ENCODE results near the gene PTGER1. TPM values are rescaled to one million over a fixed set of nuclear protein-coding genes. Genes with fewer than 3 reads are reported as not detected.

Gene PTGER1
- total RNA-seq, 1 donor from 2014 or later, result not detected

GRCh38 chr19:14446336-14447036, 28.7 kb downstream of the PTGER1 start:
- Histone ChIP-seq H3K27ac (no peak overlapping the region), H3K27me3 (no peaks in the 10 kb centered on the region), H3K4me3 (no peak overlapping the region), H3K9me3 (no peaks in the 10 kb centered on the region), H3K4me1 (no peaks in the 10 kb centered on the region), H3K36me3 (peaks cover 3 to 82% of the 10 kb centered on the region in 2 donors)
- no peak for TF ChIP-seq CTCF (IDR thresholded peaks at IDR 0.05)
- no peak for TF ChIP-seq POLR2AphosphoS5 (IDR thresholded peaks at IDR 0.05; ENCODE audit: insufficient read depth in 1 of 2, low read depth in 1 of 2)
- no peak for TF ChIP-seq POLR2A (IDR thresholded peaks at IDR 0.05)
- DNase-seq (ENCODE audit: extremely low spot score in 2 of 2), result no peak
- intact Hi-C loops (cut with DNase I), result no loop called here

- TF ChIP-seq POLR2A (IDR thresholded peaks at IDR 0.05) (no peak), POLR2AphosphoS5 (IDR thresholded peaks at IDR 0.05; ENCODE audit: insufficient read depth in 1 of 2, low read depth in 1 of 2) (no peak), CTCF (IDR thresholded peaks at IDR 0.05) (no peak)
- Histone ChIP-seq H3K9me3 (no peaks in the 10 kb centered on the region), H3K4me1 (peaks cover 9% of the 10 kb centered on the region), H3K4me3 (no peak overlapping the region), H3K27me3 (no peaks in the 10 kb centered on the region), H3K36me3 (peaks cover 3 to 66% of the 10 kb centered on the region in 2 donors), H3K27ac (no peak overlapping the region)
- intact Hi-C loops (cut with DNase I), result no loop called here
- DNase-seq (ENCODE audit: extremely low spot score in 2 of 2), result no peak
Measured at GRCh38 chr19:14443632-14444216, 31.4 kb downstream of the PTGER1 start.

GRCh38 chr19:14442891-14443631, 32.1 kb downstream of the PTGER1 start:
- Histone ChIP-seq H3K9me3 (no peaks in the 10 kb centered on the region), H3K36me3 (peaks cover 3 to 62% of the 10 kb centered on the region in 2 donors), H3K4me3 (no peak overlapping the region), H3K27ac (no peak overlapping the region), H3K27me3 (no peaks in the 10 kb centered on the region), H3K4me1 (peaks cover 13% of the 10 kb centered on the region)
- TF ChIP-seq POLR2AphosphoS5 (IDR thresholded peaks at IDR 0.05; ENCODE audit: insufficient read depth in 1 of 2, low read depth in 1 of 2) (no peak), POLR2A (IDR thresholded peaks at IDR 0.05) (no peak), CTCF (IDR thresholded peaks at IDR 0.05) (no peak)
- DNase-seq (ENCODE audit: extremely low spot score in 2 of 2), result no peak
- intact Hi-C loops (cut with DNase I), result no loop called here

DNA sequence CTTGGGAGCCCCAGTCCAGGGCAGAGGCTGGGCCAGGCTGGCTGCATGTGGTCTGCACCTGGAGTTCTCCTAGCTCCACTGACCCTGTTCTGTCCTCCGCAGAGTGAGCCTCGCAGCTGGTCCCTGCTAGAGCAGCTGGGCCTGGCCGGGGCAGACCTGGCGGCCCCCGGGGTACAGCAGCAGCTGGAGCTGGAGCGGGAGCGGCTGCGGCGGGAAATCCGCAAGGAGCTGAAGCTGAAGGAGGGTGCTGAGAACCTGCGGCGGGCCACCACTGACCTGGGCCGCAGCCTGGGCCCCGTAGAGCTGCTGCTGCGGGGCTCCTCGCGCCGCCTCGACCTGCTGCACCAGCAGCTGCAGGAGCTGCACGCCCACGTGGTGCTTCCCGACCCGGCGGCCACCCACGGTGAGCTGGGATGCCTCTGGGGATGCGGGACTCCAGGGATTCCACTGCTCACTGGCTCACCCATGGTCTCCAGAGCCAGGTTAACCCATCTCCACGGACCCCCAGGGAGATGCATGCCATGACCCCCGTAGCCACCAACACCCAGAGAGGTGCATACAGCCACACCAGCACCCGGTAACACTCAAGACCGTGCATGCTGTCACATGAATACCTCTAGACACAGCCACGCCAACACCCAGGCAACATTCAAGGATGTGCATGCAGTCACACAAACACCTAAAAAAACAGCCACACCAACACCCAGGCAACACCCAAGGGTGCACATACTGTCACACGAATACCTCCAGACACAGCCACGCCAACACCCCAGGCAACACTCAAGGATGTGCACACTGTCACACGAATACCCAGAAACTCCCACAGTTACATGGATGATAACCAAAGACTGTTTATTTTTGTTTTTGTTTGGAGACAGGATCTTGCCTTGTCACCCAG, 33.9 kb downstream of the PTGER1 start:
- TF ChIP-seq POLR2AphosphoS5 (IDR thresholded peaks at IDR 0.05; ENCODE audit: insufficient read depth in 1 of 2, low read depth in 1 of 2), result no peak
- intact Hi-C loops (cut with DNase I), result no loop called here
- Histone ChIP-seq H3K4me3 (no peak overlapping the region), H3K36me3 (peaks cover 3 to 45% of the 10 kb centered on the region in 2 donors), H3K4me1 (peaks cover 18% of the 10 kb centered on the region), H3K27me3 (no peaks in the 10 kb centered on the region), H3K9me3 (no peaks in the 10 kb centered on the region), H3K27ac (no peak overlapping the region)
- DNase-seq (ENCODE audit: extremely low spot score in 2 of 2), result no peak

DNA sequence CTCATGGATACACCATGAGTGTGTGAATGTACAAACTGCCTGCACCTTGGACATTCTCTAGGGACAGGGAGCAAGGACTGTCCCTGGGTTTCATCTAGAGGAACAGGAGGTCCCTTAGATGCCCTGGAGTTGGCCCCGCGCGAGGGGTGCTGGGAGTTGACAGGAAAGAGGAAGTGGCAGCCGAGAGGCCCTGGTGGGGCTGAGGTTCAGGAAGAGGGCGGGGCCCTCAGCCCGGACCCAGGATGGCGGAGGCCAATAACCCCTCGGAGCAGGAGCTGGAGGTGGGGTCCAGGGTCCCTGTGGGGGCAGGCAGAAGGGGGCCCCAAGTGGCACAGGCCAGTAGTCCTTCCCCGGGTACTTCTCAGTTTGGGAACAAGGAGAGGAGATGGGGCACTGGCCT, 35.1 kb downstream of the PTGER1 start:
- intact Hi-C loops (cut with DNase I), result no loop called here
- Histone ChIP-seq H3K9me3 (no peaks in the 10 kb centered on the region), H3K27ac (no peak overlapping the region), H3K4me3 (peak overlapping the region in 1 of 2 donors; percentile 12), H3K4me1 (peaks cover 24% of the 10 kb centered on the region), H3K27me3 (no peaks in the 10 kb centered on the region), H3K36me3 (peaks cover 3 to 36% of the 10 kb centered on the region in 2 donors)
- no peak for DNase-seq (ENCODE audit: extremely low spot score in 2 of 2)
- no peak for TF ChIP-seq CTCF (IDR thresholded peaks at IDR 0.05)
- TF ChIP-seq POLR2AphosphoS5 (IDR thresholded peaks at IDR 0.05; ENCODE audit: insufficient read depth in 1 of 2, low read depth in 1 of 2), result peak in 1 of 2 donors; percentile 29

Data from vagina (tissue), 2 donors.